Neural cell (in vitro differentiated cells): ENCODE measurements around the gene GLDC. TPM values are rescaled to one million over a fixed set of nuclear protein-coding genes. Genes with fewer than 3 reads are reported as not detected.

Experiments used
- H2AFZ ChIP-seq: fragments of 200-600, 300-800 bp; sonication (generic), shearing (Covaris generic); 2 replicates; pipeline ENCODE4 v1.6.0; 2014; ENCODE audit warnings: low read depth, mild to moderate bottlenecking, antibody characterized with exemption, low read length, moderate library complexity
- H3F3A ChIP-seq: fragments of 200-600 bp; shearing (Covaris generic); 2 replicates; pipeline ENCODE4 v1.6.1; 2016; ENCODE audit warnings: mild to moderate bottlenecking, moderate library complexity, mixed read lengths, antibody characterized with exemption, low read length; ENCODE audit not compliant: insufficient read depth, poor library complexity, severe bottlenecking
- H3K27ac ChIP-seq: fragments of 200-600, 300-800 bp; sonication (generic), shearing (Covaris generic); 2 replicates; pipeline ENCODE4 v1.5.1; 2014; ENCODE audit warnings: mild to moderate bottlenecking, low read length, moderate library complexity
- H3K27me3 ChIP-seq: fragments of 300-800, 200-600 bp; sonication (generic), shearing (Covaris generic); 2 replicates; pipeline ENCODE4 v1.6.0; 2014; ENCODE audit warnings: mild to moderate bottlenecking, low read depth, low read length, moderate library complexity; ENCODE audit not compliant: insufficient read depth
- H3K36me3 ChIP-seq: fragments of 300-800, 200-600 bp; sonication (generic), shearing (Covaris generic); 2 replicates; pipeline ENCODE4 v1.5.1; 2014; ENCODE audit warnings: mild to moderate bottlenecking, antibody characterized with exemption, low read length, moderate library complexity; ENCODE audit not compliant: insufficient read depth
- H3K4me2 ChIP-seq: fragments of 300-800, 200-600 bp; sonication (generic), shearing (Covaris generic); 2 replicates; pipeline ENCODE4 v1.6.0; 2014; ENCODE audit warnings: mild to moderate bottlenecking, low read length
- H3K4me3 ChIP-seq: fragments of 300-800, 200-600 bp; sonication (generic), shearing (Covaris generic); 2 replicates; pipeline ENCODE4 v1.5.1; 2014; ENCODE audit warnings: mild to moderate bottlenecking, low read length, moderate library complexity
- H3K79me2 ChIP-seq: fragments of 200-600 bp; shearing (Covaris generic); replicated peaks from 2 replicates; pipeline ENCODE4 v1.6.0; 2014; ENCODE audit warnings: mild to moderate bottlenecking, low read length, moderate library complexity; ENCODE audit not compliant: insufficient read depth
- H3K9ac ChIP-seq: fragments of 300-800, 200-600 bp; sonication (generic), shearing (Covaris generic); 2 replicates; pipeline ENCODE4 v1.6.1; 2016; ENCODE audit warnings: mild to moderate bottlenecking, low read length, mixed read lengths
- H3K9me2 ChIP-seq: fragments of 200-600 bp; shearing (Covaris generic); 2 replicates; pipeline ENCODE4 v1.6.1; 2016; ENCODE audit warnings: mild to moderate bottlenecking, low read length, mixed read lengths; ENCODE audit not compliant: insufficient read depth
- H3K9me3 ChIP-seq: fragments of 200-600, 300-800 bp; sonication (generic), shearing (Covaris generic); 2 replicates; pipeline ENCODE4 v1.6.1; 2016; ENCODE audit warnings: mild to moderate bottlenecking, mixed run types, low read length, moderate library complexity, mixed read lengths
- H4K20me1 ChIP-seq: fragments of 200-600 bp; shearing (Covaris generic); 2 replicates; pipeline ENCODE4 v1.6.1; 2016; ENCODE audit warnings: mild to moderate bottlenecking, mixed run types; ENCODE audit not compliant: insufficient read depth
- CTCF ChIP-seq: fragments of 450-650 bp; IDR thresholded peaks from 2 replicates; pipeline ENCODE4 v1.5.1; 2014; ENCODE audit warnings: antibody characterized with exemption, mild to moderate bottlenecking, moderate library complexity; ENCODE audit not compliant: poor library complexity, severe bottlenecking
- EP300 ChIP-seq: fragments of 450-650 bp; conservative IDR thresholded peaks from 2 replicates; pipeline ENCODE4 v1.6.1; 2014; ENCODE audit warnings: antibody characterized with exemption, mild to moderate bottlenecking, moderate library complexity; ENCODE audit not compliant: poor library complexity, severe bottlenecking
- EZH2 ChIP-seq: fragments of 200-600, 300-800 bp; shearing (Covaris generic), sonication (generic); IDR thresholded peaks from 2 replicates; pipeline ENCODE4 v1.6.1; 2014; ENCODE audit warnings: antibody characterized with exemption, low read length, borderline replicate concordance, mild to moderate bottlenecking; ENCODE audit not compliant: insufficient read depth, poor library complexity, severe bottlenecking
- MXI1 ChIP-seq: fragments of 450-650 bp; conservative IDR thresholded peaks from 2 replicates; pipeline ENCODE4 v1.6.1; 2014; ENCODE audit warnings: antibody characterized with exemption, mild to moderate bottlenecking; ENCODE audit not compliant: poor library complexity, severe bottlenecking
- POLR2AphosphoS5 ChIP-seq: IDR thresholded peaks from 2 replicates; pipeline ENCODE4 v1.6.1; 2012
- RAD21 ChIP-seq: fragments of 450-650 bp; conservative IDR thresholded peaks from 2 replicates; pipeline ENCODE4 v1.6.1; 2014; ENCODE audit warnings: antibody characterized with exemption, mild to moderate bottlenecking, moderate library complexity
- REST ChIP-seq: IDR thresholded peaks from 2 replicates; pipeline ENCODE4 v1.6.1; 2012; ENCODE audit warnings: borderline replicate concordance
- SMC3 ChIP-seq: fragments of 450-650 bp; conservative IDR thresholded peaks from 2 replicates; pipeline ENCODE4 v1.6.1; 2014; ENCODE audit warnings: antibody characterized with exemption, mild to moderate bottlenecking, moderate library complexity; ENCODE audit not compliant: poor library complexity
- TAF1 ChIP-seq: IDR thresholded peaks from 2 replicates; pipeline ENCODE4 v1.6.1; 2012; ENCODE audit warnings: low read depth
- polyA plus RNA-seq: library from polyadenylated mRNA; depleted of rRNA; stranded (reverse); fragments of >200 nt; gene quantifications from 2 replicates; pipeline ENCODE4 v1.2.3, GENCODE V29; 2014

GLDC gene
- polyA plus RNA-seq, 1 donor from 2014 or later, result 11.4 TPM

GRCh38 chr9:6609497-6610016 lies 36.0 kb downstream of the GLDC start:
- Histone ChIP-seq H3K9me3 (no peaks in the 10 kb centered on the region), H3K9ac (no peak overlapping the region), H2AFZ (no peak overlapping the region), H3K36me3 (no peaks in the 10 kb centered on the region), H3F3A (no peaks in the 10 kb centered on the region), H3K4me2 (no peak overlapping the region), H3K4me3 (no peak overlapping the region), H3K27me3 (no peaks in the 10 kb centered on the region), H3K9me2 (no peaks in the 10 kb centered on the region), H4K20me1 (no peaks in the 10 kb centered on the region), H3K27ac (no peak overlapping the region), H3K79me2 (no peaks in the 10 kb centered on the region)
- no peak for TF ChIP-seq EZH2
- no peak for TF ChIP-seq POLR2AphosphoS5
- TF ChIP-seq EP300, result no peak
- TF ChIP-seq MXI1, result no peak
- TF ChIP-seq CTCF, result no peak
- TF ChIP-seq REST, result no peak
- TF ChIP-seq TAF1, result no peak
- no peak for TF ChIP-seq RAD21
- TF ChIP-seq SMC3, result no peak

- no peaks in the 10 kb centered on the region for H3K27me3 ChIP-seq
- no peak overlapping the region for H2AFZ ChIP-seq
- no peaks in the 10 kb centered on the region for H3K9me2 ChIP-seq
- H3K36me3 ChIP-seq, result no peaks in the 10 kb centered on the region
- no peak overlapping the region for H3K4me3 ChIP-seq
- no peak for TF ChIP-seq EZH2
- no peak for TF ChIP-seq CTCF
- no peak for TF ChIP-seq POLR2AphosphoS5
- TF ChIP-seq MXI1, result no peak
- no peak for TF ChIP-seq EP300
- no peak for TF ChIP-seq SMC3
- no peak for TF ChIP-seq TAF1
- TF ChIP-seq REST, result no peak
- no peak for TF ChIP-seq RAD21
- H4K20me1 ChIP-seq, result no peaks in the 10 kb centered on the region
- H3K79me2 ChIP-seq, result no peaks in the 10 kb centered on the region
- H3K9ac ChIP-seq, result no peak overlapping the region
- H3K4me2 ChIP-seq, result no peak overlapping the region
- no peaks in the 10 kb centered on the region for H3K9me3 ChIP-seq
- H3F3A ChIP-seq, result no peaks in the 10 kb centered on the region
- H3K27ac ChIP-seq, result no peak overlapping the region
These were observed 40.3 kb downstream of the GLDC start for GRCh38 chr9:6605202-6605601.
